Osteocyte (in vitro differentiated cells): ENCODE measurements around the gene KSR2. TPM values are rescaled to one million over a fixed set of nuclear protein-coding genes. Genes with fewer than 3 reads are reported as not detected.

ENCODE experiments used
- DNase-seq: peaks from one replicate; pipeline ENCODE4 v3.0.0; 2021; ENCODE audit warnings: mixed read lengths; ENCODE audit not compliant: unreplicated experiment; ENCODE audit errors: extremely low spot score
- H3K27ac Mint-ChIP-seq: one replicate; pipeline ENCODE4 v1.8.0; 2021; ENCODE audit warnings: mild to moderate bottlenecking, mixed read lengths; ENCODE audit not compliant: unreplicated experiment
- H3K27me3 Mint-ChIP-seq: one replicate; pipeline ENCODE4 v1.8.0; 2021; ENCODE audit warnings: mixed read lengths; ENCODE audit not compliant: unreplicated experiment
- H3K36me3 Mint-ChIP-seq: one replicate; pipeline ENCODE4 v1.8.0; 2021; ENCODE audit warnings: mixed read lengths; ENCODE audit not compliant: unreplicated experiment
- H3K4me1 Mint-ChIP-seq: one replicate; pipeline ENCODE4 v1.8.0; 2021; ENCODE audit warnings: mixed read lengths; ENCODE audit not compliant: unreplicated experiment
- H3K4me3 Mint-ChIP-seq: one replicate; pipeline ENCODE4 v1.8.0; 2021; ENCODE audit warnings: mild to moderate bottlenecking, moderate library complexity, mixed read lengths; ENCODE audit not compliant: unreplicated experiment
- H3K9me3 Mint-ChIP-seq: one replicate; pipeline ENCODE4 v1.8.0; 2021; ENCODE audit warnings: mixed read lengths; ENCODE audit not compliant: unreplicated experiment
- CTCF ChIP-seq: fragments of 200-600 bp; sonication (generic); IDR thresholded peaks from 2 replicates; pipeline ENCODE4 v1.5.0; 2021; ENCODE audit warnings: antibody characterized with exemption, mild to moderate bottlenecking, moderate library complexity
- total RNA-seq: library from RNA; stranded (reverse); gene quantifications from 2 replicates; pipeline ENCODE4 v1.2.1, GENCODE V29; 2021

Gene KSR2
- total RNA-seq, 1 donor from 2014 or later = not detected

GRCh38 chr12:117998719-117999118, 29.9 kb upstream of the KSR2 start:
- H3K27me3 Mint-ChIP-seq = peaks cover 7% of the 10 kb centered on the region
- H3K9me3 Mint-ChIP-seq = peaks cover 5% of the 10 kb centered on the region
- H3K36me3 Mint-ChIP-seq = no peaks in the 10 kb centered on the region
- no peak for DNase-seq
- no peak overlapping the region for H3K27ac Mint-ChIP-seq
- no peak overlapping the region for H3K4me3 Mint-ChIP-seq
- H3K4me1 Mint-ChIP-seq = no peaks in the 10 kb centered on the region
- no peak for TF ChIP-seq CTCF

- H3K27ac Mint-ChIP-seq = no peak overlapping the region
- H3K4me1 Mint-ChIP-seq = no peaks in the 10 kb centered on the region
- no peak for TF ChIP-seq CTCF
- no peak overlapping the region for H3K4me3 Mint-ChIP-seq
- no peaks in the 10 kb centered on the region for H3K36me3 Mint-ChIP-seq
- H3K27me3 Mint-ChIP-seq = peaks cover 3% of the 10 kb centered on the region
- no peak for DNase-seq
- peaks cover 5% of the 10 kb centered on the region for H3K9me3 Mint-ChIP-seq
Measured at GRCh38 chr12:117994551-117995438, 26.0 kb upstream of the KSR2 start.

- Mint-ChIP-seq H3K4me1 (no peaks in the 10 kb centered on the region), H3K27ac (no peak overlapping the region), H3K36me3 (no peaks in the 10 kb centered on the region), H3K9me3 (no peaks in the 10 kb centered on the region), H3K27me3 (no peaks in the 10 kb centered on the region), H3K4me3 (no peak overlapping the region)
- TF ChIP-seq CTCF = no peak
- DNase-seq = no peak
Measured at GRCh38 chr12:117986705-117987469, 18.1 kb upstream of the KSR2 start.

- Mint-ChIP-seq H3K27me3 (peaks cover 2% of the 10 kb centered on the region), H3K9me3 (no peaks in the 10 kb centered on the region), H3K27ac (no peak overlapping the region), H3K4me3 (no peak overlapping the region), H3K4me1 (no peaks in the 10 kb centered on the region), H3K36me3 (no peaks in the 10 kb centered on the region)
- DNase-seq = no peak
- TF ChIP-seq CTCF = no peak
Measured at GRCh38 chr12:117985182-117985581, 16.4 kb upstream of the KSR2 start.

- DNase-seq = no peak
Measured at GRCh38 chr12:117981267-117981666, 12.5 kb upstream of the KSR2 start.

More at GRCh38 chr12:117981267-117981666, 12.5 kb upstream of the KSR2 start:
- no peak overlapping the region for H3K27ac Mint-ChIP-seq
- H3K4me3 Mint-ChIP-seq = no peak overlapping the region
- no peaks in the 10 kb centered on the region for H3K36me3 Mint-ChIP-seq
- peaks cover 2% of the 10 kb centered on the region for H3K27me3 Mint-ChIP-seq
- H3K9me3 Mint-ChIP-seq = no peaks in the 10 kb centered on the region
- H3K4me1 Mint-ChIP-seq = no peaks in the 10 kb centered on the region
- TF ChIP-seq CTCF = no peak
